Loucy (cell line): Measurements from ENCODE around the gene TOMM70.

Experiments used
- EZH2phosphoT487 ChIP-seq: fragments of 200-600 bp; IDR thresholded peaks from 2 replicates; pipeline ENCODE4 v1.6.1; 2018; ENCODE audit warnings: antibody characterized with exemption, mild to moderate bottlenecking, moderate library complexity, borderline replicate concordance
- TF ChIP-seq, protein P1 (sequence below): fragments of 200-600 bp; sonication (generic); conservative IDR thresholded peaks from 2 replicates; pipeline ENCODE4 v1.5.1; 2014; ENCODE audit warnings: mild to moderate bottlenecking, antibody characterized with exemption, low read length

DNA sequence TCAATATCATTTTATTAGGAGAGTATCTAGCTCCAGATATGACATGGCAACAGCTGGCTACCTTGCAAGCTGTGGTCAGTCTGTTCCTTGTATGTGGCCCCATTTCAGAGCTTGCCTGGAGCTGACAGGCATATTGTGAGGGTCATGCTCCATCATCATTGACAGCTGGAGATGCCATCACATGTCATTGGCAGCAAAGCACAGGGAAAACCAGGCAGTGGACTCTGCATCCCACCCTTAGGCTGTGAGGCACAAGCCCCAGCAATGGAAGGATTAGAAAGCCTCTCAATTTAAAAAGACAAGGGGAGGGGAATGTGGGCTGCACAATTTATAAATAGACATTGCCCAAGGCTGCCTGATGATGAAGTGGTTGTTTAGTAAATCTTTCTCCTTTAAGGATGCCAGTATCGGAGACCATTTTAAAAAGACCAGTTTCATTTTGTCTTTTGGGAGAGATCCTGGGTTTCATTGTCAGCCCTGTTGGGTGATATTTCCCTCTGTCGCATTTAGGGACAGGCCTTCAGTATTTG, 28.4 kb upstream of the TOMM70 start:
- TF ChIP-seq, protein P1, sequence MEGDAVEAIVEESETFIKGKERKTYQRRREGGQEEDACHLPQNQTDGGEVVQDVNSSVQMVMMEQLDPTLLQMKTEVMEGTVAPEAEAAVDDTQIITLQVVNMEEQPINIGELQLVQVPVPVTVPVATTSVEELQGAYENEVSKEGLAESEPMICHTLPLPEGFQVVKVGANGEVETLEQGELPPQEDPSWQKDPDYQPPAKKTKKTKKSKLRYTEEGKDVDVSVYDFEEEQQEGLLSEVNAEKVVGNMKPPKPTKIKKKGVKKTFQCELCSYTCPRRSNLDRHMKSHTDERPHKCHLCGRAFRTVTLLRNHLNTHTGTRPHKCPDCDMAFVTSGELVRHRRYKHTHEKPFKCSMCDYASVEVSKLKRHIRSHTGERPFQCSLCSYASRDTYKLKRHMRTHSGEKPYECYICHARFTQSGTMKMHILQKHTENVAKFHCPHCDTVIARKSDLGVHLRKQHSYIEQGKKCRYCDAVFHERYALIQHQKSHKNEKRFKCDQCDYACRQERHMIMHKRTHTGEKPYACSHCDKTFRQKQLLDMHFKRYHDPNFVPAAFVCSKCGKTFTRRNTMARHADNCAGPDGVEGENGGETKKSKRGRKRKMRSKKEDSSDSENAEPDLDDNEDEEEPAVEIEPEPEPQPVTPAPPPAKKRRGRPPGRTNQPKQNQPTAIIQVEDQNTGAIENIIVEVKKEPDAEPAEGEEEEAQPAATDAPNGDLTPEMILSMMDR: no peak
- TF ChIP-seq EZH2phosphoT487: no peak
